ENCODE results near the gene LRTM1.

Gene LRTM1

GRCh38 chr3:54878145-54878544, 49.7 kb downstream of the LRTM1 start:
- Mint-ChIP-seq H3K4me3 (no peak overlapping the region), H3K4me1 (peaks cover 11% of the 10 kb centered on the region), H3K27me3 (ENCODE audit: low read depth) (peaks cover 21% of the 10 kb centered on the region), H3K36me3 (ENCODE audit: low read depth) (no peaks in the 10 kb centered on the region), H3K9me3 (peaks cover 3% of the 10 kb centered on the region), H3K27ac (no peak overlapping the region)
- no peak for TF ChIP-seq CTCF (IDR thresholded peaks at IDR 0.05; ENCODE audit: unreplicated experiment in 3 of 3)

GRCh38 chr3:54877730-54878129, 50.1 kb downstream of the LRTM1 start:
- TF ChIP-seq CTCF (IDR thresholded peaks at IDR 0.05; ENCODE audit: unreplicated experiment in 3 of 3) = no peak
- no peak overlapping the region for H3K4me3 Mint-ChIP-seq
- H3K9me3 Mint-ChIP-seq = peaks cover 3% of the 10 kb centered on the region
- H3K4me1 Mint-ChIP-seq = peaks cover 11% of the 10 kb centered on the region
- H3K27me3 Mint-ChIP-seq (ENCODE audit: low read depth) = peaks cover 21% of the 10 kb centered on the region
- no peak overlapping the region for H3K27ac Mint-ChIP-seq
- H3K36me3 Mint-ChIP-seq (ENCODE audit: low read depth) = no peaks in the 10 kb centered on the region

DNA sequence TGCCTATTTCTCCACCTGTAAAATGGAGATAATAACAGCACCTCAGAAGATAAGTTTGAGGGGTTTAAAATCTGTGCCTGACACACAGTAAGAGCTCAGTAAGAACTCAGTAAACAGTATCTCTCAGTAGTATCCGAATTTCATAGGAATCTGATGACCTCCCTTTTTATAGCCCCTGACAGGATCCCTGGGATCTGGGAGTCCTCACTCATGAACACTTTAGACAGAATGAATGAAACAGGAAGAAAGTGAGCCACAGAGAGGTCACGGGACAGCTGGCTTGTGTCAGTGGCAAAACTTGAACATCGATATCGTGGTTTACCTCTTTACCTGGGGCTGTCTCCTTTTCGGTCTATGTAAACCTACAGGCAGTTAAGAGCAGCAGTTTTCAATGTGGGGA, 51.2 kb downstream of the LRTM1 start:
- Mint-ChIP-seq H3K27me3 (ENCODE audit: low read depth) (peaks cover 27% of the 10 kb centered on the region), H3K9me3 (peaks cover 3% of the 10 kb centered on the region), H3K36me3 (ENCODE audit: low read depth) (no peaks in the 10 kb centered on the region), H3K27ac (no peak overlapping the region), H3K4me1 (peaks cover 13% of the 10 kb centered on the region), H3K4me3 (no peak overlapping the region)
- no peak for TF ChIP-seq CTCF (IDR thresholded peaks at IDR 0.05; ENCODE audit: unreplicated experiment in 3 of 3)

- no peak overlapping the region for H3K27ac Mint-ChIP-seq
- TF ChIP-seq CTCF (IDR thresholded peaks at IDR 0.05; ENCODE audit: unreplicated experiment in 3 of 3) = no peak
- peaks cover 15% of the 10 kb centered on the region for H3K4me1 Mint-ChIP-seq
- H3K4me3 Mint-ChIP-seq = no peak overlapping the region
- peaks cover 3% of the 10 kb centered on the region for H3K9me3 Mint-ChIP-seq
- H3K27me3 Mint-ChIP-seq (ENCODE audit: low read depth) = peaks cover 32% of the 10 kb centered on the region
- no peaks in the 10 kb centered on the region for H3K36me3 Mint-ChIP-seq (ENCODE audit: low read depth)
Observed at GRCh38 chr3:54875596-54876268, 52.1 kb downstream of the LRTM1 start.

GRCh38 chr3:54874816-54875556, 52.9 kb downstream of the LRTM1 start:
- no peaks in the 10 kb centered on the region for H3K36me3 Mint-ChIP-seq (ENCODE audit: low read depth)
- H3K4me3 Mint-ChIP-seq = no peak overlapping the region
- peaks cover 22% of the 10 kb centered on the region for H3K4me1 Mint-ChIP-seq
- no peak for TF ChIP-seq CTCF (IDR thresholded peaks at IDR 0.05; ENCODE audit: unreplicated experiment in 3 of 3)
- H3K27me3 Mint-ChIP-seq (ENCODE audit: low read depth) = peaks cover 39% of the 10 kb centered on the region
- peaks cover 3% of the 10 kb centered on the region for H3K9me3 Mint-ChIP-seq
- H3K27ac Mint-ChIP-seq = no peak overlapping the region
